Uterus (tissue), 2 donors: Measurements from ENCODE around the gene TXK.

Experiments used
- CTCF ChIP-seq, 4 experiments: fragments of 200-600 bp in 2 of 4; fragments of 450-650 bp in 2 of 4; sonication (generic) in 2 of 4; IDR thresholded peaks; one replicate each; pipeline ENCODE4 v1.5.1; 2016 to 2019; ENCODE audit warnings: antibody characterized with exemption in 4 of 4, mild to moderate bottlenecking in 2 of 4, moderate library complexity in 1 of 4
- POLR2A ChIP-seq, 2 donors: fragments of 450-650 bp; IDR thresholded peaks; one replicate each; pipeline ENCODE4 v1.6.1; 2016; ENCODE audit warnings: antibody characterized with exemption in 2 of 2, mild to moderate bottlenecking in 1 of 2, moderate library complexity in 1 of 2

GRCh38 chr4:48149827-48150370 is 15.8 kb upstream of the TXK start:
- no peak for TF ChIP-seq CTCF (IDR thresholded peaks at IDR 0.05)
- TF ChIP-seq POLR2A (IDR thresholded peaks at IDR 0.05): no peak
